HepG2 (cell line): Measurements from ENCODE around the gene PRKCE. TPM values are rescaled to one million over a fixed set of nuclear protein-coding genes. Genes with fewer than 3 reads are reported as not detected.

Experiments
- ATAC-seq: fragments of 200-7000 bp; cut with Tn5 transposase; 3 replicates; pipeline ENCODE4 v1.9.1; 2020; ENCODE audit warnings: mild to moderate bottlenecking, moderate library complexity
- BruUV-seq: library from RNA; stranded (reverse); fragments of 400-500 nt; replicated peaks from 2 replicates; lab custom pipeline; 2021; lab: Mats Ljungman, UMichigan
- CTCF ChIA-PET: fragments of 300-600 bp; formaldehyde crosslinking; extraction: SDS; loops from one replicate; lab custom pipeline; 2021; ENCODE audit warnings: low total read pairs, inconsistent platforms, low intra/inter-chr PET ratio; lab: Yijun Ruan, JAX
- POLR2A ChIA-PET: fragments of 350-600 bp; sonication (Branson Sonifier 250); formaldehyde crosslinking; loops from one replicate; lab custom pipeline; 2020; ENCODE audit warnings: antibody characterized with exemption, inconsistent platforms; lab: Yijun Ruan, JAX
- DNase-seq: peaks from one replicate; pipeline ENCODE4 v3.0.0-alpha.2; 2015; ENCODE audit warnings: low spot score
- FAIRE-seq: peaks from 3 replicates; lab custom pipeline; 2011; peaks lifted over from hg19 to GRCh38; lab: Jason Lieb, UNC
- H2AFZ ChIP-seq: one replicate; pipeline ENCODE4 v1.6.1; 2011; ENCODE audit warnings: low read length, inconsistent platforms
- H3K27ac ChIP-seq: fragments of 300-600 bp; 3 replicates; pipeline ENCODE4 v1.8.0; 2011; ENCODE audit warnings: mixed run types, mild to moderate bottlenecking, mixed read lengths, low read length, inconsistent platforms; ENCODE audit not compliant: insufficient read depth; ENCODE audit errors: extremely low read length
- H3K27me3 ChIP-seq, 2 experiments: fragments of 200-600 bp in 1 of 2; 2 replicates in 1 of 2; 3 replicates in 1 of 2; pipeline versions ENCODE4 v1.6.0 to v1.8.0; 2011; ENCODE audit warnings: low read length in 2 of 2, mild to moderate bottlenecking in 2 of 2, moderate library complexity in 2 of 2, inconsistent platforms in 1 of 2; ENCODE audit not compliant: insufficient read depth in 2 of 2, control insufficient read depth in 1 of 2
- H3K36me3 ChIP-seq, 2 experiments: fragments of 200-600 bp in 1 of 2; replicated peaks in 1 of 2; 2 replicates in 1 of 2; 3 replicates in 1 of 2; pipeline versions ENCODE4 v1.5.1 to v1.8.0; 2011; ENCODE audit warnings: low read length in 2 of 2, inconsistent platforms in 1 of 2; ENCODE audit not compliant: insufficient read depth in 2 of 2, control insufficient read depth in 1 of 2
- H3K4me1 ChIP-seq: 2 replicates; pipeline ENCODE4 v1.5.1; 2012; ENCODE audit warnings: low read length, inconsistent platforms; ENCODE audit not compliant: insufficient read depth
- H3K4me2 ChIP-seq: 2 replicates; pipeline ENCODE4 v1.6.0; 2011; ENCODE audit warnings: low read depth, low read length, inconsistent platforms
- H3K4me3 ChIP-seq, 3 experiments: fragments of 200-600 bp in 1 of 3; sonication (generic), shearing (Covaris generic) in 1 of 3; replicated peaks in 1 of 3; 2 replicates each; pipeline ENCODE4 v1.5.1; 2011 to 2016; ENCODE audit warnings: low read length in 3 of 3, inconsistent platforms in 2 of 3, low read depth in 2 of 3, mild to moderate bottlenecking in 2 of 3, control low read depth in 1 of 3, mixed read lengths in 1 of 3; ENCODE audit not compliant: insufficient read depth in 1 of 3
- H3K79me2 ChIP-seq: one replicate; pipeline ENCODE4 v1.6.1; 2011; ENCODE audit warnings: low read length, inconsistent platforms; ENCODE audit not compliant: insufficient read depth
- H3K9ac ChIP-seq: 2 replicates; pipeline ENCODE4 v1.6.0; 2011; ENCODE audit warnings: mild to moderate bottlenecking, low read depth, low read length, inconsistent platforms; ENCODE audit not compliant: insufficient read depth
- H3K9me3 ChIP-seq: 2 replicates; pipeline ENCODE4 v1.5.1; 2012; ENCODE audit warnings: mild to moderate bottlenecking, low read length
- H4K20me1 ChIP-seq: 2 replicates; pipeline ENCODE4 v1.6.0; 2011; ENCODE audit warnings: inconsistent platforms, mild to moderate bottlenecking, low read length, moderate library complexity; ENCODE audit not compliant: insufficient read depth
- ELF3 ChIP-seq: IDR thresholded peaks from 2 replicates; pipeline ENCODE4 v1.6.1; 2016; ENCODE audit warnings: missing genetic modification reagents, missing compliant biosample characterization
- KLF9 ChIP-seq: IDR thresholded peaks from 2 replicates; pipeline ENCODE4 v1.6.1; 2016; ENCODE audit warnings: low read depth
- MED8 ChIP-seq: sonication (generic); formaldehyde crosslinking; IDR thresholded peaks from 2 replicates; pipeline ENCODE4 v1.8.1; 2023; ENCODE audit warnings: mild to moderate bottlenecking, missing genetic modification reagents; ENCODE audit not compliant: insufficient replicate concordance
- RBM22 ChIP-seq: fragments of 200-400 bp; formaldehyde crosslinking; optimal IDR thresholded peaks from 2 replicates; pipeline ENCODE3; 2017; ENCODE audit warnings: mild to moderate bottlenecking, low read length, moderate library complexity
- TEAD3 ChIP-seq: optimal IDR thresholded peaks from 2 replicates; pipeline ENCODE3; 2016; ENCODE audit warnings: borderline replicate concordance
- ZFYVE20 ChIP-seq: sonication (generic); formaldehyde crosslinking; IDR thresholded peaks from 2 replicates; pipeline ENCODE4 v1.8.0; 2023; ENCODE audit warnings: low read depth, mild to moderate bottlenecking, moderate library complexity, missing genetic modification reagents, borderline replicate concordance
- ZNF143 ChIP-seq: sonication (generic); formaldehyde crosslinking; IDR thresholded peaks from 2 replicates; pipeline ENCODE4 v1.4.0; 2020; ENCODE audit warnings: missing genetic modification reagents
- ZNF24 ChIP-seq: fragments of 450-650 bp; IDR thresholded peaks from 2 replicates; pipeline ENCODE4 v1.6.1; 2017; ENCODE audit warnings: antibody characterized with exemption, mild to moderate bottlenecking
- ZNF318 ChIP-seq: sonication (generic); formaldehyde crosslinking; IDR thresholded peaks from 2 replicates; pipeline ENCODE4 v1.4.0; 2020; ENCODE audit warnings: mild to moderate bottlenecking, missing genetic modification reagents
- ZNF331 ChIP-seq: sonication (generic); formaldehyde crosslinking; IDR thresholded peaks from 2 replicates; pipeline ENCODE4 v1.4.0; 2020; ENCODE audit warnings: missing genetic modification reagents
- ZNF550 ChIP-seq: sonication (generic); formaldehyde crosslinking; IDR thresholded peaks from 2 replicates; pipeline ENCODE4 v1.4.0; 2020; ENCODE audit warnings: mild to moderate bottlenecking, missing genetic modification reagents, borderline replicate concordance
- WGBS: methylation state at CpG from one replicate; pipeline ENCODE4 v1.1.6; 2017; ENCODE audit warnings: low lambda C conversion rate; 5-methylcytosine and 5-hydroxymethylcytosine counted together
- in situ Hi-C: cut with HindIII; loops from 2 replicates; pipeline ENCODE4 v1.10.0; 2017; ENCODE audit warnings: low pct_unique_long_range_greater_than_20kb; ENCODE audit not compliant: extremely low pct_ligation_motif_present
- intact Hi-C: fragments of 100-400 bp; cut with micrococcal nuclease; formaldehyde crosslinking; loops from one replicate; pipeline ENCODE4 v1.10.0; 2022; ENCODE audit not compliant: unreplicated experiment
- polyA plus RNA-seq, 8 experiments: library from polyadenylated mRNA; depleted of rRNA in 3 of 8; stranded (reverse) in 7 of 8; unstranded in 1 of 8; fragments of >200 nt; fragmentation: Illumina TruSeq in 4 of 8; extraction: Trizol in 4 of 8; gene quantifications; 2 replicates each; pipeline versions ENCODE4 v1.2.1 to v1.2.3, GENCODE V29; 2011 to 2016; ENCODE audit warnings: low read depth in 4 of 8, missing spikeins in 1 of 8, mixed read lengths in 1 of 8; ENCODE audit not compliant: insufficient read depth in 1 of 8
- total RNA-seq, 5 experiments: library from RNA; depleted of rRNA; stranded (reverse); fragments of >200 nt; fragmentation: Illumina TruSeq; extraction: Trizol; gene quantifications; 2 replicates each; pipeline ENCODE4 v1.2.3, GENCODE V29; 2016; ENCODE audit warnings: low read depth in 1 of 5
- TF ChIP-seq, protein P1 (sequence below): sonication (generic); formaldehyde crosslinking; IDR thresholded peaks from 2 replicates; pipeline ENCODE4 v1.5.0; 2020; ENCODE audit warnings: missing genetic modification reagents
- TF ChIP-seq, protein P2 (sequence below): sonication (generic); formaldehyde crosslinking; IDR thresholded peaks from 2 replicates; pipeline ENCODE4 v1.4.0; 2020; ENCODE audit warnings: low read depth, mild to moderate bottlenecking, missing genetic modification reagents

The PRKCE gene
- total and polyA plus RNA-seq, 2 of the 13 experiments (the other 11 are each of a cell fraction or from before 2014, with no cell fraction given): 1.0 to 3.9 TPM

GRCh38 chr2:45610281-45611019 is 41.0 kb upstream of the PRKCE start:
- FAIRE-seq (peak; percentile 49), DNase-seq (peak; percentile 80), ATAC-seq (peak; percentile 82)
- peak overlapping the region; percentile 96 for H3K4me2 ChIP-seq
- peak overlapping the region; percentile 85 for H3K27ac ChIP-seq
- TSS peak; percentile 84 for BruUV-seq
- H3K9ac ChIP-seq: peak overlapping the region; percentile 86
- peaks cover 32% of the 10 kb centered on the region for H3K79me2 ChIP-seq
- H3K36me3 ChIP-seq: no peaks in the 10 kb centered on the region; a peak in 1 of 5 replicates
- intact Hi-C loops: loop anchor here (5.0 kb wide), 1 partner anchor 1352 kb away; no protein-coding TSS in a partner anchor
- H2AFZ ChIP-seq: peak overlapping the region; percentile 78
- in situ Hi-C loops: no loop called here
- peak overlapping the region; percentile 71 to 78 (median 77) for H3K4me3 ChIP-seq
- H3K9me3 ChIP-seq: no peaks in the 10 kb centered on the region
- WGBS: 2% methylated on average over 23 of the region's 23 CpGs
- CTCF ChIA-PET: no interaction called here
- peaks cover 30% of the 10 kb centered on the region for H3K4me1 ChIP-seq
- POLR2A ChIA-PET: interaction anchor here (0.6 to 1.3 kb wide), 3 partner anchors 17 to 999 kb away, joined by 3 read pairs; no protein-coding TSS in a partner anchor
- H4K20me1 ChIP-seq: no peaks in the 10 kb centered on the region
- H3K27me3 ChIP-seq: no peaks in the 10 kb centered on the region; a peak in 1 of 5 replicates
- TF ChIP-seq, protein P1, sequence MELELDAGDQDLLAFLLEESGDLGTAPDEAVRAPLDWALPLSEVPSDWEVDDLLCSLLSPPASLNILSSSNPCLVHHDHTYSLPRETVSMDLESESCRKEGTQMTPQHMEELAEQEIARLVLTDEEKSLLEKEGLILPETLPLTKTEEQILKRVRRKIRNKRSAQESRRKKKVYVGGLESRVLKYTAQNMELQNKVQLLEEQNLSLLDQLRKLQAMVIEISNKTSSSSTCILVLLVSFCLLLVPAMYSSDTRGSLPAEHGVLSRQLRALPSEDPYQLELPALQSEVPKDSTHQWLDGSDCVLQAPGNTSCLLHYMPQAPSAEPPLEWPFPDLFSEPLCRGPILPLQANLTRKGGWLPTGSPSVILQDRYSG (CRISPR knock-in tag): no peak
- TF ChIP-seq ZNF24 (no peak), TEAD3 (CRISPR knock-in tag) (peak; percentile 90), RBM22 (no peak), MED8 (CRISPR knock-in tag) (no peak), ZNF550 (CRISPR knock-in tag) (no peak), ZNF318 (no peak), KLF9 (CRISPR knock-in tag) (no peak), ZNF143 (no peak), ZFYVE20 (CRISPR knock-in tag) (no peak), ELF3 (no peak), ZNF331 (CRISPR knock-in tag) (0 out of 2 replicates have a peak, but pooled peaks have one; percentile 23)
- TF ChIP-seq, protein P2, sequence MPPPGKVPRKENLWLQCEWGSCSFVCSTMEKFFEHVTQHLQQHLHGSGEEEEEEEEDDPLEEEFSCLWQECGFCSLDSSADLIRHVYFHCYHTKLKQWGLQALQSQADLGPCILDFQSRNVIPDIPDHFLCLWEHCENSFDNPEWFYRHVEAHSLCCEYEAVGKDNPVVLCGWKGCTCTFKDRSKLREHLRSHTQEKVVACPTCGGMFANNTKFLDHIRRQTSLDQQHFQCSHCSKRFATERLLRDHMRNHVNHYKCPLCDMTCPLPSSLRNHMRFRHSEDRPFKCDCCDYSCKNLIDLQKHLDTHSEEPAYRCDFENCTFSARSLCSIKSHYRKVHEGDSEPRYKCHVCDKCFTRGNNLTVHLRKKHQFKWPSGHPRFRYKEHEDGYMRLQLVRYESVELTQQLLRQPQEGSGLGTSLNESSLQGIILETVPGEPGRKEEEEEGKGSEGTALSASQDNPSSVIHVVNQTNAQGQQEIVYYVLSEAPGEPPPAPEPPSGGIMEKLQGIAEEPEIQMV (CRISPR knock-in tag): no peak
